HFFc6 (cell line): ENCODE measurements around the gene GNAZ. TPM values are rescaled to one million over a fixed set of nuclear protein-coding genes. Genes with fewer than 3 reads are reported as not detected.
A peak's percentile ranks its signal among the peaks of the same experiment; 100 is the strongest.

Source experiments
- DNase-seq: peaks from one replicate; pipeline ENCODE4 v3.0.0-alpha.2; 2018
- H3K27ac Mint-ChIP-seq: 2 replicates; pipeline ENCODE4 v1.8.0; 2020; ENCODE audit warnings: mild to moderate bottlenecking, mixed read lengths
- H3K27me3 Mint-ChIP-seq: 2 replicates; pipeline ENCODE4 v1.8.0; 2021; ENCODE audit warnings: mild to moderate bottlenecking, moderate library complexity, mixed read lengths; ENCODE audit not compliant: insufficient read depth
- H3K36me3 Mint-ChIP-seq: 2 replicates; pipeline ENCODE4 v1.8.0; 2021; ENCODE audit warnings: low read depth, mixed read lengths
- H3K4me1 Mint-ChIP-seq: 2 replicates; pipeline ENCODE4 v1.8.0; 2020; ENCODE audit warnings: low read depth, mixed read lengths
- H3K4me3 Mint-ChIP-seq: 2 replicates; pipeline ENCODE4 v1.8.0; 2020; ENCODE audit warnings: mild to moderate bottlenecking, moderate library complexity, mixed read lengths
- H3K9me3 Mint-ChIP-seq: 2 replicates; pipeline ENCODE4 v1.8.0; 2020; ENCODE audit warnings: mild to moderate bottlenecking, mixed read lengths
- CTCF ChIP-seq: fragments of 200-600 bp; sonication (generic); IDR thresholded peaks from 2 replicates; pipeline ENCODE4 v1.5.0; 2021; ENCODE audit warnings: antibody characterized with exemption, mild to moderate bottlenecking
- total RNA-seq, 6 experiments: library from RNA; stranded (reverse); fragmentation: NEBNext Ultra II Directional; extraction: Animal tissue kit (Norgen Biotek cat#: 25700); gene quantifications; 2 replicates in 1 of 6; 3 replicates in 5 of 6; pipeline ENCODE4 v1.2.3, GENCODE V29; 2021

GNAZ gene
- total RNA-seq, 6 experiments from 2014 or later: 19.0 to 22.5 (median 20.1) TPM

- no peak overlapping the region for H3K27ac Mint-ChIP-seq
- no peaks in the 10 kb centered on the region for H3K36me3 Mint-ChIP-seq
Observed at GRCh38 chr22:23140385-23140784, 70.1 kb downstream of the GNAZ start.

GRCh38 chr22:23142546-23143105, 72.3 kb downstream of the GNAZ start:
- H3K4me3 Mint-ChIP-seq: peak overlapping the region; percentile 85
- no peaks in the 10 kb centered on the region for H3K9me3 Mint-ChIP-seq
- H3K27me3 Mint-ChIP-seq: peaks cover 3% of the 10 kb centered on the region
- no peak for TF ChIP-seq CTCF
- no peaks in the 10 kb centered on the region for H3K36me3 Mint-ChIP-seq
- H3K27ac Mint-ChIP-seq: peak overlapping the region; percentile 94
- peaks cover 44% of the 10 kb centered on the region for H3K4me1 Mint-ChIP-seq
- DNase-seq: no peak

More at GRCh38 chr22:23140385-23140784, 70.1 kb downstream of the GNAZ start:
- H3K27me3 Mint-ChIP-seq: peaks cover 3% of the 10 kb centered on the region
- no peak overlapping the region for H3K4me3 Mint-ChIP-seq
- H3K9me3 Mint-ChIP-seq: no peaks in the 10 kb centered on the region
- peaks cover 22% of the 10 kb centered on the region for H3K4me1 Mint-ChIP-seq
- no peak for TF ChIP-seq CTCF
- no peak for DNase-seq

GRCh38 chr22:23143119-23143518, 72.8 kb downstream of the GNAZ start:
- Mint-ChIP-seq H3K36me3 (no peaks in the 10 kb centered on the region), H3K4me3 (no peak overlapping the region), H3K27me3 (peaks cover 3% of the 10 kb centered on the region), H3K4me1 (peaks cover 43% of the 10 kb centered on the region), H3K27ac (peak overlapping the region; percentile 94; the same call in 1 of the 2 replicates), H3K9me3 (no peaks in the 10 kb centered on the region)
- no peak for TF ChIP-seq CTCF
- no peak for DNase-seq

GRCh38 chr22:23144432-23144831, 74.1 kb downstream of the GNAZ start:
- H3K9me3 Mint-ChIP-seq: no peaks in the 10 kb centered on the region
- H3K4me3 Mint-ChIP-seq: peak overlapping the region; percentile 94

GRCh38 chr22:23144932-23145877, 74.9 kb downstream of the GNAZ start, which contains the start of gene RAB36:
RAB36 (plus strand) TSS chr22:23145477; CDS start chr22:23146617, 1,140 bp downstream.
- DNase-seq: peak; percentile 100
- peak within 1 kb of the TSS; percentile 95 for H3K27ac Mint-ChIP-seq
- TF ChIP-seq CTCF: no peak
- H3K27me3 Mint-ChIP-seq: peaks cover 2% of the 10 kb centered on the region
- peak within 1 kb of the TSS; percentile 94 for H3K4me3 Mint-ChIP-seq
- peaks cover 36% of the 10 kb centered on the region for H3K4me1 Mint-ChIP-seq
- no peaks in the 10 kb centered on the region for H3K9me3 Mint-ChIP-seq
- no peaks in the 10 kb centered on the region for H3K36me3 Mint-ChIP-seq

More at GRCh38 chr22:23144432-23144831, 74.1 kb downstream of the GNAZ start:
- DNase-seq: no peak
- peaks cover 3% of the 10 kb centered on the region for H3K27me3 Mint-ChIP-seq
- TF ChIP-seq CTCF: no peak
- peaks cover 36% of the 10 kb centered on the region for H3K4me1 Mint-ChIP-seq
- H3K27ac Mint-ChIP-seq: peak overlapping the region; percentile 95; the same call in 1 of the 2 replicates
- H3K36me3 Mint-ChIP-seq: no peaks in the 10 kb centered on the region
